Measurements from ENCODE around the gene CCDC73. TPM values are rescaled to one million over a fixed set of nuclear protein-coding genes. Genes with fewer than 3 reads are reported as not detected.
"Not testable (repeated sequence)": the region's sequence is repeated elsewhere in the genome, so short reads cannot be mapped to it uniquely, and the experiment has no call there.

The CCDC73 gene
- total RNA-seq, 4 donors from 2014 or later = not detected

DNA sequence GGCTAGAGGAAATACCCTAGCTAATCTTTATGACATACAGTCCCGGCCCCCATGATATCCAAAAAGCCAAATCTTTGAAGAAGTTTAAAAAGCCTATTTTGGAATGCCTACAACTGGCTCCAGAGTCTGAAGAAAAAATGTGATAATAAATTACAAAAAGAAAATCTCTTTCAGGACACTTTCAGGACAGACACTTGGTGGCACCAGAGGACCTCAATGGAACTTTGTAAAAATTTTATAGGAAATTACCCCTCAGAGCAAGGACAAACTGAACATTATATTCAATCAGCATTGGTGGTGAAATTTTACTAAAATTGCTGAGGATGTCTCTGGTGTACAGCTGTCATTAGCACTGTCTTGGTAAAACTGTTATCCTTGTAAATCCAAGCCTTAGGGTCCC, 81.0 kb downstream of the CCDC73 start:
- no peak for TF ChIP-seq POLR2A (IDR thresholded peaks at IDR 0.05)
- TF ChIP-seq CTCF (IDR thresholded peaks at IDR 0.05 in 4 of 5, conservative IDR thresholded peaks at IDR 0.05 in 1 of 5) = no peak
- no peaks in the 10 kb centered on the region for H3K4me1 ChIP-seq
- no peaks in the 10 kb centered on the region for H3K9me3 ChIP-seq
- H3K27me3 ChIP-seq = peaks cover 0 to 2% (median 0%) of the 10 kb centered on the region in 3 donors
- H3K4me3 ChIP-seq = no peak overlapping the region
- no peak for ATAC-seq
- no peaks in the 10 kb centered on the region for H3K36me3 ChIP-seq
- in situ Hi-C loops (cut with MboI; ENCODE audit: low sequenced_read_pairs in 4 of 4) = no loop called here
- no peak for DNase-seq
- intact Hi-C loops (cut with DNase I; ENCODE audit: low total_unique reads) = no loop called here
- no peak overlapping the region for H3K27ac ChIP-seq

DNA sequence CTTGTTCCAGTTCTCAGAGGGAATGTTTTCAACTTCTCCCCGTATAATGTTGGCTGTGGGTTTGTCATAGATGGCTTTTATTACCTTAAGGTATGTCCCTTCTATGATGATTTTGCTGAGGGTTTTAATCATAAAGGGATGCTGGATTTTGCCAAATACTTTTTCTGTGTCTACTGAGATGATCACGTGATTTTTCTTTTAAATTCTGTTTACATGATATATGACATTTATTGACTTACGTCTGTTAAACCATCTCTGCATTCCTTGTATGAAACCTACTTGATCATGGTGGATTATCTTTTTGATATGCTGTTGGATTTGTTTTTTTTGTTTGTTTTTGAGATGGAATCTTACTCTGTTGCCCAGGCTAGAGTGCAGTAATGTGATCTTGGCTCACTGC, 85.5 kb downstream of the CCDC73 start:
- H3K4me3 ChIP-seq; H3K27ac ChIP-seq; in situ Hi-C loops (cut with MboI; ENCODE audit: low sequenced_read_pairs in 4 of 4); ATAC-seq; H3K27me3 ChIP-seq; DNase-seq; H3K4me1 ChIP-seq; intact Hi-C loops (cut with DNase I; ENCODE audit: low total_unique reads); H3K36me3 ChIP-seq; H3K9me3 ChIP-seq: not testable (repeated sequence)

GRCh38 chr11:32706985-32707741, 87.3 kb downstream of the CCDC73 start:
- in situ Hi-C loops (cut with MboI; ENCODE audit: low sequenced_read_pairs in 4 of 4) = no loop called here

GRCh38 chr11:32705309-32706033, 89.0 kb downstream of the CCDC73 start:
- Histone ChIP-seq H3K4me1 (no peaks in the 10 kb centered on the region), H3K9me3 (peaks cover 0 to 6% (median 0%) of the 10 kb centered on the region in 3 donors), H3K36me3 (no peaks in the 10 kb centered on the region), H3K4me3 (no peak overlapping the region), H3K27ac (no peak overlapping the region), H3K27me3 (peaks cover 0 to 2% (median 0%) of the 10 kb centered on the region in 3 donors)
- intact Hi-C loops (cut with DNase I; ENCODE audit: low total_unique reads) = no loop called here
- DNase-seq (no peak), ATAC-seq (no peak)
- in situ Hi-C loops (cut with MboI; ENCODE audit: low sequenced_read_pairs in 4 of 4) = no loop called here
- TF ChIP-seq CTCF (IDR thresholded peaks at IDR 0.05 in 4 of 5, conservative IDR thresholded peaks at IDR 0.05 in 1 of 5) (no peak), POLR2A (IDR thresholded peaks at IDR 0.05) (no peak)

More at GRCh38 chr11:32706985-32707741, 87.3 kb downstream of the CCDC73 start:
- no peak overlapping the region for H3K27ac ChIP-seq
- H3K36me3 ChIP-seq = no peaks in the 10 kb centered on the region
- DNase-seq = no peak
- no peaks in the 10 kb centered on the region for H3K4me1 ChIP-seq
- ATAC-seq = no peak
- intact Hi-C loops (cut with DNase I; ENCODE audit: low total_unique reads) = no loop called here
- peaks cover 0 to 6% (median 0%) of the 10 kb centered on the region in 3 donors for H3K9me3 ChIP-seq
- no peak overlapping the region for H3K4me3 ChIP-seq
- H3K27me3 ChIP-seq = peaks cover 0 to 2% (median 0%) of the 10 kb centered on the region in 3 donors
- TF ChIP-seq POLR2A (IDR thresholded peaks at IDR 0.05) (no peak), CTCF (IDR thresholded peaks at IDR 0.05 in 4 of 5, conservative IDR thresholded peaks at IDR 0.05 in 1 of 5) (no peak)

GRCh38 chr11:32704775-32705174, 89.7 kb downstream of the CCDC73 start:
- intact Hi-C loops (cut with DNase I; ENCODE audit: low total_unique reads) = no loop called here
- no peak overlapping the region for H3K27ac ChIP-seq
- DNase-seq = no peak
- no peaks in the 10 kb centered on the region for H3K36me3 ChIP-seq
- ATAC-seq = no peak
- in situ Hi-C loops (cut with MboI; ENCODE audit: low sequenced_read_pairs in 4 of 4) = no loop called here
- H3K9me3 ChIP-seq = peaks cover 0 to 6% (median 0%) of the 10 kb centered on the region in 3 donors
- peaks cover 0 to under 1% (median 0%) of the 10 kb centered on the region in 3 donors for H3K27me3 ChIP-seq
- TF ChIP-seq CTCF (IDR thresholded peaks at IDR 0.05 in 4 of 5, conservative IDR thresholded peaks at IDR 0.05 in 1 of 5) (no peak), POLR2A (IDR thresholded peaks at IDR 0.05) (no peak)
- H3K4me3 ChIP-seq = no peak overlapping the region
- no peaks in the 10 kb centered on the region for H3K4me1 ChIP-seq
